ENCODE data around the gene ACSS3.

The ACSS3 gene

DNA sequence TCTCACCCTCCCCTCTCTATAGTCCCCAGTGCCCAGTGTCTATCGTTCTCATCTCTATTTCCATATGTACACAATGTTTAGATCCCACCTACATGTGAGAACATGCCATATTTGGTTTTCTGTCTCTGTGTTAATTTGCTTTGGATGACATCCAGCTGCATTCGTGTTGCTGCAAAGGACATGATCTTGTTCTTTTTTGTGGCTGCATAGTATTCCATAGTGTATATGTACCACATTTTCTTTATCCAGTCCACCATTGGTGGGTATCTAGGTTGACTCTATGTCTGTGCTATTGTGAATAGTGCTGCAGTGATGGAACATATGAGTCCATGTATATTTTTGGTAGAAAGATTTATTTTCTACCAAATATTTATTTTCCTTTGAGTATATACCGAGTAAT lies 45.7 kb downstream of the ACSS3 start:
- no peak for DNase-seq (ENCODE audit: low read depth)
- TF ChIP-seq, protein P1, sequence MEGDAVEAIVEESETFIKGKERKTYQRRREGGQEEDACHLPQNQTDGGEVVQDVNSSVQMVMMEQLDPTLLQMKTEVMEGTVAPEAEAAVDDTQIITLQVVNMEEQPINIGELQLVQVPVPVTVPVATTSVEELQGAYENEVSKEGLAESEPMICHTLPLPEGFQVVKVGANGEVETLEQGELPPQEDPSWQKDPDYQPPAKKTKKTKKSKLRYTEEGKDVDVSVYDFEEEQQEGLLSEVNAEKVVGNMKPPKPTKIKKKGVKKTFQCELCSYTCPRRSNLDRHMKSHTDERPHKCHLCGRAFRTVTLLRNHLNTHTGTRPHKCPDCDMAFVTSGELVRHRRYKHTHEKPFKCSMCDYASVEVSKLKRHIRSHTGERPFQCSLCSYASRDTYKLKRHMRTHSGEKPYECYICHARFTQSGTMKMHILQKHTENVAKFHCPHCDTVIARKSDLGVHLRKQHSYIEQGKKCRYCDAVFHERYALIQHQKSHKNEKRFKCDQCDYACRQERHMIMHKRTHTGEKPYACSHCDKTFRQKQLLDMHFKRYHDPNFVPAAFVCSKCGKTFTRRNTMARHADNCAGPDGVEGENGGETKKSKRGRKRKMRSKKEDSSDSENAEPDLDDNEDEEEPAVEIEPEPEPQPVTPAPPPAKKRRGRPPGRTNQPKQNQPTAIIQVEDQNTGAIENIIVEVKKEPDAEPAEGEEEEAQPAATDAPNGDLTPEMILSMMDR (IDR thresholded peaks at IDR 0.05; ENCODE audit: insufficient read depth, low read depth, low read length, missing control alignments), result no peak
- H3K4me3 ChIP-seq (ENCODE audit: low read length), result no peak overlapping the region

DNA sequence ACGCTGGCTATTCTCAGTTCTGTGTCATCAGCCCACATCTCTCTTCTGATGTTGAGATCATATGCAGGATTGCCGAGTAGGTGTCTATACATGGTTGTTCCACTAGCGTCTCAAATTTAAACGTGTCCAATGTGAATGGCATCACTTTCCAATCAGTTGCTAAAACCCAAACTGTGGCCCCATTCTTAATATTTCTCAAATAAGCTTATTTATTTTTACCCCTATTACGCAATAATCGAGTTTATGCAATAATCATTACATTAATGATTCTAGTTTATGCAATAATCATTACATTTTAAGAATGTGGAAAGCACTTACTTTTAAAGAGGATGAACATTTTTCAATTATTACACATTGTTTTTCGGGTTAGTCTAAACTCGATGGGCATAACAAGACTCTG lies 47.8 kb downstream of the ACSS3 start:
- no peak overlapping the region for H3K4me3 ChIP-seq (ENCODE audit: low read length)
- TF ChIP-seq, protein P1 (IDR thresholded peaks at IDR 0.05; ENCODE audit: insufficient read depth, low read depth, low read length, missing control alignments), result no peak
- no peak for DNase-seq (ENCODE audit: low read depth)

DNA sequence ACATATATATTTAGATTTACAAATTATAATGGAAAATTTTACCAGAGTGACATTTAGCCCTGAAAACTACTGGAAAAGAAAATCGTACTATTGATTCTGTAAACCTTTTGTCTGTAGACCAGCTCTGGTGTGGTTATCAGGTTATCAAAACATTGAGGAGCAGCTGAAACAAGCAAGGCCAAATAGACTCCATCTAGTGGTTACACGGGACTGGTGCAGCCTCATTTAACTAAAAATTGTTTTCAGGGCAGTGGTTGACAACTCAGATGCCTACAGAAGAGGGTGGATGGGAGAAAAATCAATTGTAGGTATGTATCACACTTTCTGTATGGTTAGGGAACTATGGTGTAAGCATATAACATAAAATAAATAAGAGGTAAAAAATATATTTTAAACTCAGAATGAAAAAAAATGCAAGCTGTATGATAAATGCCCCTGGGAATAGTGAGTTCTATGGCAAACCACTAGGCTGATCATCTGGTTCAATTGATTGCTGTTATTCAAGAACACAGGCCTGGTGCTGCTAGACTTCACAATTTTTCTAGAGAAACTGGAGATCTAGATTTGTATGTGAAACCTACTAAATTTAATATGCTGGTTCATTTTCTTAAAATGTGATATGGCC lies 51.2 kb downstream of the ACSS3 start:
- TF ChIP-seq, protein P1 (IDR thresholded peaks at IDR 0.05; ENCODE audit: insufficient read depth, low read depth, low read length, missing control alignments), result peak; percentile 91
- peak; percentile 51 for DNase-seq (ENCODE audit: low read depth)
- H3K4me3 ChIP-seq (ENCODE audit: low read length), result no peak overlapping the region

DNA sequence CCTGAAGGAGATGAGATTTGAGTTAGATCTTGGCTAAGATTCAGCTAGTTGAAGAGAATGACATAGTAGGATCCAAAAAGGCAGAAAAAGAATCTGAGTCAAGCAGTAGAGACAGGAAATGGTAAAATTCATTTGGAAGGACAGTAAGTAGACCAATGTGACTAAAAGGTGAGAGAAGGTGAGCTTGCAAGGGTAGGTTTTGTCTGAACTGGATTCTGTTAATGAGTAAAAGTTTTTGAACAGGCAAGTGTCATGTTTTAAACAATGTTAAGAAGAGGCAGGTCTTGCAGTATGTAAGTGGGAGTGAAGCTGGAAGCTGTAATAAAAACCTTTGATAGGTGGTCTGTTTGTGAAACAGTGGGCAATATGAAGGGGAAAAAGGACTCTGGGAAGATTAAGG lies 58.6 kb downstream of the ACSS3 start:
- TF ChIP-seq, protein P1 (IDR thresholded peaks at IDR 0.05; ENCODE audit: insufficient read depth, low read depth, low read length, missing control alignments), result no peak
- no peak overlapping the region for H3K4me3 ChIP-seq (ENCODE audit: low read length)
- no peak for DNase-seq (ENCODE audit: low read depth)

DNA sequence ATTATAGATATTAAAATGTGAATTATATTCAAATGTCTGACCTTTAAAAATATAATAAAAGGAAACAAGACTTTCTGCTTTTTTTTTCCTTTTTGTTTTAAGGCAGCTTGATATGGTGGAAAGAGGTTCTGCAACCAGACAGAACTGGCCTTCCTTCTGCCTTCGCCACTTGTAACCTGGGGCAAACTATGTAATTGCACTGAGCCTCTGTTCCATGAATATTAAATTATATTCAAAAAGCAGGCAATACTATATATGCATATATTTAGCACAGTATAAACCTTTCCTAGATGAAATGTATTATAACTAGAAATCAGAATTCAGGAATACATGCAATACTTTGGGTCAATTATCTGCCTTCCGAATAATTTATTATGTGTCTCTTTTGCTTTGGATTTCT lies 59.9 kb downstream of the ACSS3 start:
- TF ChIP-seq, protein P1 (IDR thresholded peaks at IDR 0.05; ENCODE audit: insufficient read depth, low read depth, low read length, missing control alignments), result no peak
- no peak for DNase-seq (ENCODE audit: low read depth)
- no peak overlapping the region for H3K4me3 ChIP-seq (ENCODE audit: low read length)

DNA sequence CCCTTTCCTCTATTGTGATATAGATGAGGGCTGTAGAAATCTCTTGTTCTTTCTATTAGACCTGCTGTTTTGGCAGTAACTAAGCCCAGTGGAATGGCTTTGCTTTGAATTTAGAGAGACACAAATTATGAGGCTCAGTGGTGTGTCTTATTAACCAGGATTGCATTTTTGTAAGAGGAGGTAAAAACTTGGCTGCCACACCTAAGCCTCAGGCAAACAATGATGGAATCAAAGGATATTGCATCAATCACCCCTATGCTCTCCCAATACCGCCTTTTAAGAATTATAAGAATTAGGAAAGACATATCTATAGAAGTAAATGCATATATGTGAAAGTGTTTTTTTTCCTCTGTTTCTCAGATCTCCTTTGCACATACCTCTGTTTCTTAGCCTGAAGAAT lies 63.3 kb downstream of the ACSS3 start:
- peak; percentile 54 for DNase-seq (ENCODE audit: low read depth)
- no peak overlapping the region for H3K4me3 ChIP-seq (ENCODE audit: low read length)
- TF ChIP-seq, protein P1 (IDR thresholded peaks at IDR 0.05; ENCODE audit: insufficient read depth, low read depth, low read length, missing control alignments), result no peak

DNA sequence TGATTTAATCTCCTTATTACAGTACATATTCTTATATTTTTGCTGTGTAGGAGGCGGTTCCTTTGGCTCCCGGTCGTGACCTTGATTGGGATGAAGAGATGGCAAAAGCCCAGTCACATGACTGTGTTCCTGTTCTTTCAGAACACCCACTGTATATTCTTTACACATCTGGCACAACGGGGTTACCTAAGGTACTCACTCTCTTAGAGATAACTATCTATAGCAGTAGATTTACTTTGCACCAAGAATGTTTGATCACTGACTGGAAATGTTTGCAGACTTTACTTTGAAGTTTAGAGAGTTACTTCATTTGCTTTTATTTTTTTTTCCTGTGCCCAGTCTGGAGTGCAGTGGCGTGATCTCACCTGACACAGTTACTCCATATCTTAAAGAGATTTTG lies 65.2 kb downstream of the ACSS3 start:
- H3K4me3 ChIP-seq (ENCODE audit: low read length), result no peak overlapping the region
- TF ChIP-seq, protein P1 (IDR thresholded peaks at IDR 0.05; ENCODE audit: insufficient read depth, low read depth, low read length, missing control alignments), result no peak
- DNase-seq (ENCODE audit: low read depth), result no peak

Measured in epithelial cell of esophagus (primary cell).